Chondrocyte (in vitro differentiated cells): ENCODE results near the gene CHSY1. TPM values are rescaled to one million over a fixed set of nuclear protein-coding genes. Genes with fewer than 3 reads are reported as not detected.
A peak's percentile ranks its signal among the peaks of the same experiment; 100 is the strongest.

Experiments used
- DNase-seq: peaks from one replicate; pipeline ENCODE4 v3.0.0; 2021; ENCODE audit warnings: mixed read lengths, low spot score
- H3K27ac Mint-ChIP-seq: one replicate; pipeline ENCODE4 v1.8.0; 2021; ENCODE audit warnings: mild to moderate bottlenecking, moderate library complexity, mixed read lengths; ENCODE audit not compliant: unreplicated experiment
- H3K27me3 Mint-ChIP-seq: 2 replicates; pipeline ENCODE4 v1.8.0; 2021; ENCODE audit warnings: low read depth, mixed read lengths
- H3K36me3 Mint-ChIP-seq: 2 replicates; pipeline ENCODE4 v1.8.0; 2021; ENCODE audit warnings: low read depth, mixed read lengths
- H3K4me1 Mint-ChIP-seq: 2 replicates; pipeline ENCODE4 v1.8.0; 2021; ENCODE audit warnings: low read depth, mild to moderate bottlenecking, mixed read lengths
- H3K4me3 Mint-ChIP-seq: one replicate; pipeline ENCODE4 v1.8.0; 2021; ENCODE audit warnings: mild to moderate bottlenecking, moderate library complexity, mixed read lengths; ENCODE audit not compliant: unreplicated experiment
- H3K9me3 Mint-ChIP-seq: 2 replicates; pipeline ENCODE4 v1.8.0; 2021; ENCODE audit warnings: low read depth, mixed read lengths
- total RNA-seq: library from RNA; stranded (reverse); gene quantifications from 3 replicates; pipeline ENCODE4 v1.2.1, GENCODE V29; 2021
- TF ChIP-seq, protein P1 (sequence below): fragments of 200-600 bp; sonication (generic); IDR thresholded peaks from 2 replicates; pipeline ENCODE4 v1.5.0; 2021; ENCODE audit warnings: antibody characterized with exemption, mild to moderate bottlenecking, moderate library complexity

CHSY1 gene
- total RNA-seq, 1 donor from 2014 or later: 60.9 TPM

GRCh38 chr15:101182215-101182614 is 69.6 kb downstream of the CHSY1 start:
- peaks cover 23% of the 10 kb centered on the region for H3K36me3 Mint-ChIP-seq
- no peak for DNase-seq
- H3K27ac Mint-ChIP-seq: no peak overlapping the region
- TF ChIP-seq, protein P1, sequence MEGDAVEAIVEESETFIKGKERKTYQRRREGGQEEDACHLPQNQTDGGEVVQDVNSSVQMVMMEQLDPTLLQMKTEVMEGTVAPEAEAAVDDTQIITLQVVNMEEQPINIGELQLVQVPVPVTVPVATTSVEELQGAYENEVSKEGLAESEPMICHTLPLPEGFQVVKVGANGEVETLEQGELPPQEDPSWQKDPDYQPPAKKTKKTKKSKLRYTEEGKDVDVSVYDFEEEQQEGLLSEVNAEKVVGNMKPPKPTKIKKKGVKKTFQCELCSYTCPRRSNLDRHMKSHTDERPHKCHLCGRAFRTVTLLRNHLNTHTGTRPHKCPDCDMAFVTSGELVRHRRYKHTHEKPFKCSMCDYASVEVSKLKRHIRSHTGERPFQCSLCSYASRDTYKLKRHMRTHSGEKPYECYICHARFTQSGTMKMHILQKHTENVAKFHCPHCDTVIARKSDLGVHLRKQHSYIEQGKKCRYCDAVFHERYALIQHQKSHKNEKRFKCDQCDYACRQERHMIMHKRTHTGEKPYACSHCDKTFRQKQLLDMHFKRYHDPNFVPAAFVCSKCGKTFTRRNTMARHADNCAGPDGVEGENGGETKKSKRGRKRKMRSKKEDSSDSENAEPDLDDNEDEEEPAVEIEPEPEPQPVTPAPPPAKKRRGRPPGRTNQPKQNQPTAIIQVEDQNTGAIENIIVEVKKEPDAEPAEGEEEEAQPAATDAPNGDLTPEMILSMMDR: no peak
- H3K9me3 Mint-ChIP-seq: no peaks in the 10 kb centered on the region
- no peak overlapping the region for H3K4me3 Mint-ChIP-seq
- H3K4me1 Mint-ChIP-seq: peaks cover 42% of the 10 kb centered on the region
- H3K27me3 Mint-ChIP-seq: no peaks in the 10 kb centered on the region

- Mint-ChIP-seq H3K27me3 (no peaks in the 10 kb centered on the region), H3K36me3 (peaks cover 26% of the 10 kb centered on the region), H3K27ac (peak overlapping the region; percentile 18), H3K4me1 (peaks cover 39% of the 10 kb centered on the region), H3K4me3 (no peak overlapping the region), H3K9me3 (no peaks in the 10 kb centered on the region)
- TF ChIP-seq, protein P1: no peak
- DNase-seq: no peak
Measured at GRCh38 chr15:101181349-101181748, 70.5 kb downstream of the CHSY1 start.

DNA sequence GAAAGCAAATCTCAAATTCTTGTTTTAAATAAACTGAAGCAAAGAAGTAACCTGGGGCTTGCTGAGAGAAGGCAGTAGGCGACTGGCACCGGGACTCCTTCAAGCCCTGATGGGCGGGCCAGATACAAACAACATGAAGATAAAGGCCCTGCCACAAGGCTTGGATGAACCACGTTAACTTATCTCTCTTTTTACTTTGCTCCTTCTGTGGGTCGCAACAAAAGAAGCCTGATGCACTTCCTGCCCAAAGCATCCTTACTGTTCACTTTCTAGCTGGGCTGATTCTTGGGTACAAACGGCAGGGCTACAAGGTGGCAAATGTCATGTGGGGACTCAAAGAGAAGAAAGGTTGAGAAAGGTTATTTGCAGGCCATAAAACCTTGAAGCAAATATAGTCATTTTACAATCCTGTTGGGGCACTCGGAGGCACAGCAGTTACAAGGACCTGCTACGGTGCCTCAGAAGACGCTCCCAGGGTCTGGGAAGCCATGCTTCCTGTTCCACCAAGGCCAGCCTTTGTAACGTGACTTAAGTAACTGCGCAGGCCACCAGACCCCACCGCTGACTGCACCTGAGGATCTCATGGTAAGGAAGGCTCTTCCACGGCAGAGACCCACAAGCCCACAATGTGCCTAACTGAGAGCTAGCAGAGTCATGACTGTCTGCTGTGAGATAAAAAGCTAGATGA is 71.1 kb downstream of the CHSY1 start:
- H3K36me3 Mint-ChIP-seq: peaks cover 28% of the 10 kb centered on the region
- peaks cover 42% of the 10 kb centered on the region for H3K4me1 Mint-ChIP-seq
- no peaks in the 10 kb centered on the region for H3K9me3 Mint-ChIP-seq
- H3K27ac Mint-ChIP-seq: no peak overlapping the region
- no peak overlapping the region for H3K4me3 Mint-ChIP-seq
- TF ChIP-seq, protein P1: no peak
- no peaks in the 10 kb centered on the region for H3K27me3 Mint-ChIP-seq
- no peak for DNase-seq

GRCh38 chr15:101179341-101180153 is 72.3 kb downstream of the CHSY1 start:
- peak overlapping the region; percentile 81 for H3K27ac Mint-ChIP-seq
- no peak overlapping the region for H3K4me3 Mint-ChIP-seq
- TF ChIP-seq, protein P1: no peak
- no peaks in the 10 kb centered on the region for H3K27me3 Mint-ChIP-seq
- no peaks in the 10 kb centered on the region for H3K9me3 Mint-ChIP-seq
- DNase-seq: no peak
- H3K4me1 Mint-ChIP-seq: peaks cover 42% of the 10 kb centered on the region
- H3K36me3 Mint-ChIP-seq: peaks cover 32% of the 10 kb centered on the region

GRCh38 chr15:101178931-101179330 is 72.9 kb downstream of the CHSY1 start:
- TF ChIP-seq, protein P1: no peak
- peaks cover 37% of the 10 kb centered on the region for H3K36me3 Mint-ChIP-seq
- DNase-seq: no peak
- no peaks in the 10 kb centered on the region for H3K27me3 Mint-ChIP-seq
- no peaks in the 10 kb centered on the region for H3K9me3 Mint-ChIP-seq
- peak overlapping the region; percentile 51 for H3K27ac Mint-ChIP-seq
- peaks cover 40% of the 10 kb centered on the region for H3K4me1 Mint-ChIP-seq
- H3K4me3 Mint-ChIP-seq: no peak overlapping the region
